Measurements from ENCODE around the gene SATB2. TPM values are rescaled to one million over a fixed set of nuclear protein-coding genes. Genes with fewer than 3 reads are reported as not detected.

The SATB2 gene
- total and polyA plus RNA-seq, 9 donors = 0.92 to 6.3 (median 3.8) TPM

GRCh38 chr2:199407421-199407820 is 50.3 kb downstream of the SATB2 start:
- intact Hi-C loops (cut with DNase I) = no loop called here
- no peak overlapping the region for H3K27ac ChIP-seq

GRCh38 chr2:199405241-199405640 is 52.5 kb downstream of the SATB2 start:
- intact Hi-C loops (cut with DNase I) = no loop called here
- no peak overlapping the region for H3K27ac ChIP-seq
- no peak for DNase-seq
- TF ChIP-seq CTCF (IDR thresholded peaks at IDR 0.05) (no peak), EP300 (IDR thresholded peaks at IDR 0.05) (no peak), POLR2A (IDR thresholded peaks at IDR 0.05) (no peak)
- no peak overlapping the region for H3K4me3 ChIP-seq
- no peaks in the 10 kb centered on the region for H3K4me1 ChIP-seq (ENCODE audit: insufficient read depth)
- H3K27me3 ChIP-seq = no peaks in the 10 kb centered on the region
- no peaks in the 10 kb centered on the region for H3K9me3 ChIP-seq
- H3K36me3 ChIP-seq = no peaks in the 10 kb centered on the region

More at GRCh38 chr2:199407421-199407820, 50.3 kb downstream of the SATB2 start:
- no peaks in the 10 kb centered on the region for H3K4me1 ChIP-seq (ENCODE audit: insufficient read depth)
- H3K4me3 ChIP-seq = no peak overlapping the region
- no peaks in the 10 kb centered on the region for H3K27me3 ChIP-seq
- TF ChIP-seq CTCF (IDR thresholded peaks at IDR 0.05) (no peak), POLR2A (IDR thresholded peaks at IDR 0.05) (no peak), EP300 (IDR thresholded peaks at IDR 0.05) (no peak)
- DNase-seq = no peak
- H3K9me3 ChIP-seq = no peaks in the 10 kb centered on the region
- H3K36me3 ChIP-seq = no peaks in the 10 kb centered on the region

GRCh38 chr2:199404841-199405240 is 52.9 kb downstream of the SATB2 start:
- H3K27ac ChIP-seq = no peak overlapping the region
- 95 to 96% (median 96%) methylated on average over 1 of the region's 1 CpG for WGBS, 3 donors
- no peak overlapping the region for H3K4me3 ChIP-seq
- no peak for DNase-seq
- H3K4me1 ChIP-seq (ENCODE audit: insufficient read depth) = no peaks in the 10 kb centered on the region
- TF ChIP-seq CTCF (IDR thresholded peaks at IDR 0.05) = no peak
- TF ChIP-seq EP300 (IDR thresholded peaks at IDR 0.05) = no peak
- TF ChIP-seq POLR2A (IDR thresholded peaks at IDR 0.05) = no peak
- no peaks in the 10 kb centered on the region for H3K36me3 ChIP-seq
- H3K27me3 ChIP-seq = no peaks in the 10 kb centered on the region
- intact Hi-C loops (cut with DNase I) = no loop called here
- H3K9me3 ChIP-seq = no peaks in the 10 kb centered on the region

- Histone ChIP-seq H3K4me3 (no peak overlapping the region), H3K9me3 (no peaks in the 10 kb centered on the region), H3K36me3 (no peaks in the 10 kb centered on the region), H3K27ac (no peak overlapping the region), H3K4me1 (ENCODE audit: insufficient read depth) (no peaks in the 10 kb centered on the region), H3K27me3 (no peaks in the 10 kb centered on the region)
- DNase-seq = no peak
- no peak for TF ChIP-seq EP300 (IDR thresholded peaks at IDR 0.05)
- no peak for TF ChIP-seq CTCF (IDR thresholded peaks at IDR 0.05)
- no peak for TF ChIP-seq POLR2A (IDR thresholded peaks at IDR 0.05)
- intact Hi-C loops (cut with DNase I) = no loop called here
Measured at GRCh38 chr2:199395311-199395710, 62.4 kb downstream of the SATB2 start.

GRCh38 chr2:199392363-199392762 is 65.4 kb downstream of the SATB2 start:
- Histone ChIP-seq H3K27me3 (no peaks in the 10 kb centered on the region), H3K9me3 (no peaks in the 10 kb centered on the region), H3K4me1 (ENCODE audit: insufficient read depth) (no peaks in the 10 kb centered on the region), H3K27ac (no peak overlapping the region), H3K36me3 (no peaks in the 10 kb centered on the region), H3K4me3 (no peak overlapping the region)
- no peak for TF ChIP-seq CTCF (IDR thresholded peaks at IDR 0.05)
- no peak for TF ChIP-seq EP300 (IDR thresholded peaks at IDR 0.05)
- no peak for TF ChIP-seq POLR2A (IDR thresholded peaks at IDR 0.05)
- DNase-seq = no peak
- WGBS, 3 donors = 82 to 97% (median 90%) methylated on average over 1 of the region's 1 CpG
- intact Hi-C loops (cut with DNase I) = no loop called here

Measured in ovary (tissue), 9 donors.